CD4-positive, alpha-beta T cell treated with Interleukin-6 at 100 ng/mL for 8 hours (primary cell): ENCODE results near the gene RNPC3.
"Not testable (repeated sequence)": the region's sequence is repeated elsewhere in the genome, so short reads cannot be mapped to it uniquely, and the experiment has no call there.

Source experiments
- DNase-seq: peaks from one replicate; pipeline ENCODE4 v3.0.0-alpha.2; 2020; ENCODE audit warnings: mixed read lengths, low spot score

RNPC3 gene

GRCh38 chr1:103561124-103561523 is 35.6 kb downstream of the RNPC3 start:
- DNase-seq, result not testable (repeated sequence)

GRCh38 chr1:103561643-103562395 is 36.3 kb downstream of the RNPC3 start:
- DNase-seq, result no peak

GRCh38 chr1:103563056-103563455 is 37.6 kb downstream of the RNPC3 start:
- no peak for DNase-seq

GRCh38 chr1:103569493-103569892 is 44.0 kb downstream of the RNPC3 start:
- DNase-seq, result no peak

GRCh38 chr1:103571289-103571688 is 45.8 kb downstream of the RNPC3 start, which contains the start of gene AMY2B:
Gene AMY2B (plus strand): TSS chr1:103571589. CDS start chr1:103571603, 14 bp downstream.
- DNase-seq, result not testable (repeated sequence)

- DNase-seq, result no peak
These were observed 50.6 kb downstream of the RNPC3 start for GRCh38 chr1:103576065-103576464.

GRCh38 chr1:103576784-103577183 is 51.3 kb downstream of the RNPC3 start:
- not testable (repeated sequence) for DNase-seq

- DNase-seq, result no peak
These were observed 57.0 kb downstream of the RNPC3 start for GRCh38 chr1:103582464-103582863.

GRCh38 chr1:103583887-103584286 is 58.4 kb downstream of the RNPC3 start:
- DNase-seq, result no peak

- no peak for DNase-seq
These were observed 59.0 kb downstream of the RNPC3 start for GRCh38 chr1:103584537-103584936.

GRCh38 chr1:103602740-103603139 is 77.2 kb downstream of the RNPC3 start:
- DNase-seq, result not testable (repeated sequence)
